Cardiac muscle cell (in vitro differentiated cells and primary cell): ENCODE results near the gene RNFT2. TPM values are rescaled to one million over a fixed set of nuclear protein-coding genes. Genes with fewer than 3 reads are reported as not detected.

Experiments used
- DNase-seq, 2 donors: peaks; one replicate each; pipeline versions ENCODE4 v3.0.0 to v3.0.0-alpha.2; 2010 to 2017; ENCODE audit warnings: low read depth in 1 of 2, low spot score in 1 of 2
- H3K27ac ChIP-seq: fragments of 200-600 bp; sonication (generic); 2 replicates; pipeline ENCODE4 v1.5.1; 2016
- H3K27me3 ChIP-seq: fragments of 200-600 bp; sonication (generic); 2 replicates; pipeline ENCODE4 v1.6.0; 2016; ENCODE audit warnings: control low read depth
- H3K36me3 ChIP-seq: fragments of 200-600 bp; sonication (generic); 2 replicates; pipeline ENCODE4 v1.5.1; 2016; ENCODE audit warnings: control low read depth
- H3K4me1 ChIP-seq: fragments of 200-600 bp; sonication (generic); 2 replicates; pipeline ENCODE4 v1.8.1; 2017; ENCODE audit warnings: low read depth, mild to moderate bottlenecking, mixed run types
- H3K4me3 ChIP-seq: fragments of 200-600 bp; sonication (generic); 2 replicates; pipeline ENCODE4 v1.5.1; 2016; ENCODE audit warnings: mild to moderate bottlenecking
- H3K9me3 ChIP-seq: fragments of 200-600 bp; sonication (generic); 2 replicates; pipeline ENCODE4 v1.5.1; 2017; ENCODE audit warnings: low read depth, mild to moderate bottlenecking, control low read depth
- CTCF ChIP-seq: IDR thresholded peaks from 2 replicates; pipeline ENCODE4 v1.5.1; 2012; ENCODE audit warnings: low read depth, mild to moderate bottlenecking, low read length
- polyA plus RNA-seq: library from polyadenylated mRNA; unstranded; fragments of >200 nt; fragmentation: Nextera tagmentation; extraction: Ambion mirVana; gene quantifications from 2 replicates; pipeline ENCODE4 v1.2.1, GENCODE V29; 2016
- total RNA-seq: library from RNA; depleted of rRNA; stranded (reverse); fragments of >200 nt; gene quantifications from 2 replicates; pipeline ENCODE4 v1.2.3, GENCODE V29; 2016

Gene RNFT2
- total and polyA plus RNA-seq, 2 experiments from 2014 or later = 11.0 to 19.1 TPM

- Histone ChIP-seq H3K27me3 (no peaks in the 10 kb centered on the region), H3K4me3 (no peak overlapping the region), H3K27ac (no peak overlapping the region), H3K9me3 (no peaks in the 10 kb centered on the region), H3K4me1 (no peaks in the 10 kb centered on the region), H3K36me3 (no peaks in the 10 kb centered on the region)
- DNase-seq = no peak
- TF ChIP-seq CTCF = no peak
Observed at GRCh38 chr12:116835484-116835883, 97.4 kb downstream of the RNFT2 start.

GRCh38 chr12:116837097-116837496 lies 99.0 kb downstream of the RNFT2 start:
- TF ChIP-seq CTCF = no peak
- DNase-seq = no peak
- Histone ChIP-seq H3K4me1 (no peaks in the 10 kb centered on the region), H3K36me3 (no peaks in the 10 kb centered on the region), H3K9me3 (no peaks in the 10 kb centered on the region), H3K27me3 (no peaks in the 10 kb centered on the region), H3K27ac (no peak overlapping the region), H3K4me3 (no peak overlapping the region)

GRCh38 chr12:116838365-116838764 lies 100.2 kb downstream of the RNFT2 start:
- Histone ChIP-seq H3K27me3 (no peaks in the 10 kb centered on the region), H3K36me3 (no peaks in the 10 kb centered on the region), H3K4me1 (no peaks in the 10 kb centered on the region), H3K27ac (no peak overlapping the region), H3K9me3 (no peaks in the 10 kb centered on the region), H3K4me3 (no peak overlapping the region)
- DNase-seq = no peak
- TF ChIP-seq CTCF = no peak

GRCh38 chr12:116839287-116839830 lies 101.2 kb downstream of the RNFT2 start:
- no peak for DNase-seq
- Histone ChIP-seq H3K27ac (no peak overlapping the region), H3K9me3 (no peaks in the 10 kb centered on the region), H3K27me3 (no peaks in the 10 kb centered on the region), H3K36me3 (no peaks in the 10 kb centered on the region), H3K4me1 (no peaks in the 10 kb centered on the region), H3K4me3 (no peak overlapping the region)
- TF ChIP-seq CTCF = no peak

GRCh38 chr12:116843085-116843484 lies 105.0 kb downstream of the RNFT2 start:
- Histone ChIP-seq H3K36me3 (no peaks in the 10 kb centered on the region), H3K27ac (no peak overlapping the region), H3K9me3 (no peaks in the 10 kb centered on the region), H3K4me1 (no peaks in the 10 kb centered on the region), H3K27me3 (no peaks in the 10 kb centered on the region), H3K4me3 (no peak overlapping the region)
- TF ChIP-seq CTCF = no peak
- no peak for DNase-seq

GRCh38 chr12:116849216-116849615 lies 111.1 kb downstream of the RNFT2 start:
- H3K36me3 ChIP-seq = no peaks in the 10 kb centered on the region
- no peaks in the 10 kb centered on the region for H3K4me1 ChIP-seq
- H3K27me3 ChIP-seq = no peaks in the 10 kb centered on the region
- H3K9me3 ChIP-seq = no peaks in the 10 kb centered on the region
- no peak for TF ChIP-seq CTCF
- no peak for DNase-seq
- no peak overlapping the region for H3K4me3 ChIP-seq
- no peak overlapping the region for H3K27ac ChIP-seq
